KMS-11 (cell line): ENCODE data around the gene CYRIA.

Source experiments
- H2AFZ ChIP-seq: fragments of 200-600 bp; sonication (generic); 2 replicates; pipeline ENCODE4 v1.6.1; 2016; ENCODE audit warnings: antibody characterized with exemption, mixed run types, low read depth
- H3K27ac ChIP-seq: fragments of 200-600 bp; sonication (generic); 2 replicates; pipeline ENCODE4 v1.6.1; 2016; ENCODE audit warnings: mild to moderate bottlenecking, mixed run types
- H3K27me3 ChIP-seq: fragments of 200-600 bp; sonication (generic); 2 replicates; pipeline ENCODE4 v1.6.1; 2017; ENCODE audit warnings: mild to moderate bottlenecking, low read depth, mixed run types, moderate library complexity; ENCODE audit not compliant: insufficient read depth
- H3K36me3 ChIP-seq: fragments of 200-600 bp; sonication (generic); 2 replicates; pipeline ENCODE4 v1.6.1; 2017; ENCODE audit warnings: mild to moderate bottlenecking, mixed run types; ENCODE audit not compliant: insufficient read depth
- H3K4me1 ChIP-seq: fragments of 200-600 bp; sonication (generic); 2 replicates; pipeline ENCODE4 v1.6.1; 2016; ENCODE audit warnings: mild to moderate bottlenecking, low read depth, mixed run types; ENCODE audit not compliant: poor library complexity, severe bottlenecking
- H3K4me2 ChIP-seq: fragments of 200-600 bp; sonication (generic); 2 replicates; pipeline ENCODE4 v1.7.0; 2016; ENCODE audit warnings: mild to moderate bottlenecking, mixed run types
- H3K4me3 ChIP-seq: fragments of 200-600 bp; sonication (generic); IDR thresholded peaks from 2 replicates; pipeline ENCODE4 v1.6.1; 2017; ENCODE audit warnings: low read depth, low read length, mixed read lengths; ENCODE audit not compliant: insufficient read depth
- H3K79me2 ChIP-seq: fragments of 200-600 bp; sonication (generic); 2 replicates; pipeline ENCODE4 v1.6.1; 2016; ENCODE audit warnings: low read depth, mixed run types; ENCODE audit not compliant: insufficient read depth
- H3K9ac ChIP-seq: fragments of 200-600 bp; sonication (generic); 2 replicates; pipeline ENCODE4 v1.6.1; 2016; ENCODE audit warnings: mild to moderate bottlenecking, mixed run types
- H4K20me1 ChIP-seq: fragments of 200-600 bp; sonication (generic); 2 replicates; pipeline ENCODE4 v1.6.1; 2016; ENCODE audit warnings: mild to moderate bottlenecking, mixed run types; ENCODE audit not compliant: insufficient read depth
- TF ChIP-seq, protein P1 (sequence below): fragments of 200-600 bp; sonication (generic); conservative IDR thresholded peaks from 2 replicates; pipeline ENCODE4 v1.6.1; 2017; ENCODE audit warnings: low read depth, mild to moderate bottlenecking, antibody characterized with exemption, low read length, moderate library complexity, mixed read lengths

Gene CYRIA

DNA sequence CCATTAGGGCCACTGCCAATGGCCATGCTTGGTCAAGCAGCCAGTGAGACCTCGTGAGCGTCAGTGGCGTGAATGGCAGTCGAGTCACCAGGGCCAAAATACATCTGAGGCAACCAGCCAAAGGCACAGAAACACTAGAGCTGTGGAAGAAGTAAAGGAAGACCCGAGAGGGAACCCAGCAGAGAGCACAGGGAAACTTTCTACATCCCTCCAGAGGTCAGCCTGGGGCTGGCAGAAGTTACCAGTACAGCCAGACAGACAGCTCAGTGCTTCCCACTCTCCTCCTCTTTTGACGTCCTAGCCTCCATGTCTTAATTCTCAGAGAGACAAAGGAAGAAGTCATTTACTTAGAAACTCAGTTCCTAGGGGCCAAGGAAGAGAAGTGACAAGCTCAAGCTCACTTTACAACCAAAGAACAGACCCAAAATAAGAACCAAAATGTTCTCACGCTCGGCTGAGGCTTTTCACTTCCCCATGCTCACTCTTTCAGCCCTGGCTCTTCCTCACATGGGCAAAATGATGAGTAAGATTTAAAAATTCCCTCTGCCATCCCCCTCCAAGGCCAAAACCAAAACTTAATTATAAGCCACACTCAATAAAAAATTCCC is 8.7 kb downstream of the CYRIA start:
- Histone ChIP-seq H3K4me1 (no peaks in the 10 kb centered on the region), H3K27me3 (no peaks in the 10 kb centered on the region), H3K27ac (no peak overlapping the region), H3K4me3 (no peak overlapping the region), H3K4me2 (no peak overlapping the region), H2AFZ (no peak overlapping the region), H3K9ac (no peak overlapping the region), H4K20me1 (no peaks in the 10 kb centered on the region), H3K79me2 (no peaks in the 10 kb centered on the region), H3K36me3 (no peaks in the 10 kb centered on the region)
- TF ChIP-seq, protein P1, sequence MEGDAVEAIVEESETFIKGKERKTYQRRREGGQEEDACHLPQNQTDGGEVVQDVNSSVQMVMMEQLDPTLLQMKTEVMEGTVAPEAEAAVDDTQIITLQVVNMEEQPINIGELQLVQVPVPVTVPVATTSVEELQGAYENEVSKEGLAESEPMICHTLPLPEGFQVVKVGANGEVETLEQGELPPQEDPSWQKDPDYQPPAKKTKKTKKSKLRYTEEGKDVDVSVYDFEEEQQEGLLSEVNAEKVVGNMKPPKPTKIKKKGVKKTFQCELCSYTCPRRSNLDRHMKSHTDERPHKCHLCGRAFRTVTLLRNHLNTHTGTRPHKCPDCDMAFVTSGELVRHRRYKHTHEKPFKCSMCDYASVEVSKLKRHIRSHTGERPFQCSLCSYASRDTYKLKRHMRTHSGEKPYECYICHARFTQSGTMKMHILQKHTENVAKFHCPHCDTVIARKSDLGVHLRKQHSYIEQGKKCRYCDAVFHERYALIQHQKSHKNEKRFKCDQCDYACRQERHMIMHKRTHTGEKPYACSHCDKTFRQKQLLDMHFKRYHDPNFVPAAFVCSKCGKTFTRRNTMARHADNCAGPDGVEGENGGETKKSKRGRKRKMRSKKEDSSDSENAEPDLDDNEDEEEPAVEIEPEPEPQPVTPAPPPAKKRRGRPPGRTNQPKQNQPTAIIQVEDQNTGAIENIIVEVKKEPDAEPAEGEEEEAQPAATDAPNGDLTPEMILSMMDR = no peak

DNA sequence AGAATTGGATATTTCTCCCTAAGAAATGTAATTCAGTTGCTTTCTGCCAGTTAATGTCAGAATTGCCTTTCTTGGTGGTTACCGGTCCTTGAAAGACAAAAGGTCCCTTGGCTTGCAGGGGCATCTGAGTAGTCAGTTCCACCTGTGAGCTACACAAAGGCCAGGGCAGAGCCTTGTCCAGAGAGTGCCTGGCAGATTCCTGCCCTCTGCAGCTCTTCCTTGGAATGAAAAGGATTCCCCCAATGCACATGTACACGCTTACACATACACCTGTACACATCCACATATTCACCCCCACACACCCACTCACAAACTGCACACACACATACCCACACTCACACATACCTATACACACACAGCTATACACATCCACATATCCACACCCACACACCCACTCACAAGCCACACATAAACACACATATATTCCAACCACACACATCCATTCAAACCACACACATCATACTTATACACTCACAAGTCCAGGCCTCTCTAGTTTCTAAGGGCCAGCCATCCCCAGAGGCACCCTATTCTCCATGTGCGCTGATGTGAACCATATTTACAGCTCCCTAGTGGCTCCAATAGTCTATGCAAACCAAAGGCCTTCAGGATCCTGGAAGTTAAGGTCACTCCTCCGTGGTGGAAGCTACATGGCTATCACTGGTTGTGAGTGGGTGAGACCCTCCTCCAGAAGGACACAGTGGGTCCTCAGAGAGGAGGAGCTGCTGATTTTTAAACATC is 9.6 kb downstream of the CYRIA start:
- H3K27me3 ChIP-seq = no peaks in the 10 kb centered on the region
- H3K27ac ChIP-seq = no peak overlapping the region
- no peaks in the 10 kb centered on the region for H4K20me1 ChIP-seq
- H3K4me2 ChIP-seq = no peak overlapping the region
- H3K4me3 ChIP-seq = no peak overlapping the region
- H3K36me3 ChIP-seq = no peaks in the 10 kb centered on the region
- H2AFZ ChIP-seq = no peak overlapping the region
- no peak overlapping the region for H3K9ac ChIP-seq
- TF ChIP-seq, protein P1 = no peak
- no peaks in the 10 kb centered on the region for H3K79me2 ChIP-seq
- H3K4me1 ChIP-seq = no peaks in the 10 kb centered on the region

DNA sequence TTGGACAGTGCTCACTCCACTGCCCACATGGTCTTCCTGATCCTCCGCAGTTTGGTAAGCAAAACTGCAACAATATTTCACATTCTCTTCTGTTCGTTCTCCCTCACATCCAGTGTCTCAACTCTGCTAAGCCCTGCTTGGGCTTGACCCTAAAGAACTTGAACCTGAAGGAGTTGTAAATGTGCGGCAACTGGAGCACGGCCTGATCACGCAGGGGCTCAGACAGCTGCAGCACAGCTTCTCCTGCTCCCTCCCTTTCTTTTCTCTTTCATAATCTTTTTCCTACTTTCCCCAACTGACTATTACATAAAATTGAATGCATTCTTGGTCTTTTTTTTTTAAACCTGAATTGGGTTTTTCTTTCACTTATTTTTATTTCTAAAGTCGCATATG is 10.2 kb downstream of the CYRIA start:
- Histone ChIP-seq H3K4me2 (no peak overlapping the region), H3K4me1 (no peaks in the 10 kb centered on the region), H3K27ac (no peak overlapping the region)

DNA sequence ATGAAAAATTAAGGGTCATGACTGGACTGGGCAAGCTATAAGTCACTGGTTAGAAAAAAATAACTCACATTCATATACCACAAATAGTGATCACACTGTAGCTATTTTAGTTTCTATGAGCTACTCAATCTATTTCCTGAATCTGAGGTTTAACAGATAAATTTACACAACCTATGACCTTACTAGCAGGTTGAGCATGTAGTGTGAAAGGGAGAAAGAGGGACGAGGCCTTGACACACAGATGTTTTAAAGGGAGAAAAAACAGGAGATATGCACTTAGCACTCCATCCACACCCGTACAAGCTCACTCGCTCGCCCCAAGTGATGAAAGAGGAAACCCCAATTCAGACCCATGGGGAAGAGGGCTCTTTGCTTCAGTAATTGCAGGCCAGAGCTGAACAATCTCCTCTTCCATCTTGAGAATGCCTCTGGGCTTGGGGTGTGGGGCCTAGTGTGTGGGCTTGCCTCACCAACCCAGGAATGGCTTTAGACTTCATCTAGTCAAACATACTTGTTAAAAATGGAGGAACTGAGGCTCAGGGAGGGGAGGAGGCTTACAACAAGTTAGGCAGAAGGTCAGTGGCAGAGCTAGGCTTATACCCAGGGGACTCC is 10.7 kb downstream of the CYRIA start:
- H3K27ac ChIP-seq = no peak overlapping the region
- H3K9ac ChIP-seq = no peak overlapping the region
- no peaks in the 10 kb centered on the region for H3K36me3 ChIP-seq
- H3K79me2 ChIP-seq = no peaks in the 10 kb centered on the region
- H3K4me2 ChIP-seq = no peak overlapping the region
- H4K20me1 ChIP-seq = no peaks in the 10 kb centered on the region
- TF ChIP-seq, protein P1 = no peak
- H3K27me3 ChIP-seq = no peaks in the 10 kb centered on the region
- no peaks in the 10 kb centered on the region for H3K4me1 ChIP-seq
- H2AFZ ChIP-seq = no peak overlapping the region
- no peak overlapping the region for H3K4me3 ChIP-seq

More for the DNA sequence above, 10.2 kb downstream of the CYRIA start:
- Histone ChIP-seq H3K27me3 (no peaks in the 10 kb centered on the region), H3K4me3 (no peak overlapping the region), H3K79me2 (no peaks in the 10 kb centered on the region), H3K36me3 (no peaks in the 10 kb centered on the region), H4K20me1 (no peaks in the 10 kb centered on the region), H3K9ac (no peak overlapping the region), H2AFZ (no peak overlapping the region)
- TF ChIP-seq, protein P1 = no peak
